GM19455 (cell line): Measurements from ENCODE around the gene SKAP1.
"Not testable (repeated sequence)": the region's sequence is repeated elsewhere in the genome, so short reads cannot be mapped to it uniquely, and the experiment has no call there.

Source experiments
- ATAC-seq: cut with Tn5 transposase; IDR thresholded peaks from one replicate; pipeline ENCODE4 v1.9.1; 2021; ENCODE audit not compliant: unreplicated experiment

Gene SKAP1

DNA sequence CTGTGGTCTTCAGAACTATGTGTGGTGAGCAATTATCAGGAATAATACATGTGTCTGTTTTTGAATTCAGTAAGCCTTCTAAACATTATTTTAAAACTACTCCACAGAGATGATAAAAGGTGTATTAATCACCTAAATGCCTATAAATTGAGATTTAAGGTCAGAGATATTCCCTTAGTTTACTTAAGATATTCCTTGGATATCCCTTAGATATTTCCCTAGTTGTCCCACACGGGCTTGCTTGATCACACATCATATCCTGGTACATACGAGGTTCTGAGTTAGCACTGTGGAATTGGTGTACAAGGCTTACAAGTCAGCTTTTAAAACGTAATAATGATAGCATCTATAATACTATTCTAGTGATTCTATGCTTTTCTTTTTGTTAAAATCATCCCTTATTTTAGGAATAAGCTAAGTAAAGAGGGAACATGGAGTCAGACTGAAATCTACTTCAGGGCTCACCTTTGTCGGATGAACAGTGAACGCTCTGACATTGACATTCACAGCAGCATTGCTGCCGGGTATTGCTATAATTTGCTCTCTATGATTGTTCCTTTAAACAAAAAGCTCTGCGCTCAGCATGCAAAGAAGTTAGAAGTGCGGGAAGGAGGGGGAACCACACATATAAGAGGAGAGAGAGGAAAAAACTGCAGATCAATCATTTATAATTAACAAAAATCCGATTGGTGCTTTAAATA, 136.5 kb downstream of the SKAP1 start:
- ATAC-seq = no peak

DNA sequence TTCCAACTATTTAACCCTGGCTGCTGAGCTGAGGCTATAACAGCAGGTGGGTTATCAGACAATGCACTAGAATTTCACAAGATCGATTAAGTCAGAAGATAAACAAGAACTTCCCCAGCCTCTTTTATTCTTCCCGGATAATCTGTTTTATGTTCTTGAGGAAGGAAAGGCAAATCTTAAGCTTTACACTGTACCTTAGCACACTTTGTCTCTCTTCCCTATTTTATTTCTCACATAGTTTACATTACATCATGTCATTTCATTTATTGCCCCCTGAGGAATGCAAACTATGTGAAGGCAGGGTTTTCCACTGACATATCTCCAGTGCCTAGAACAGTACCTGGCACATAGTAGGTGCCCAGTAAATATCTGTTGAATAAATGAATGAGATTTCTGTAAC, 139.6 kb downstream of the SKAP1 start:
- no peak for ATAC-seq

DNA sequence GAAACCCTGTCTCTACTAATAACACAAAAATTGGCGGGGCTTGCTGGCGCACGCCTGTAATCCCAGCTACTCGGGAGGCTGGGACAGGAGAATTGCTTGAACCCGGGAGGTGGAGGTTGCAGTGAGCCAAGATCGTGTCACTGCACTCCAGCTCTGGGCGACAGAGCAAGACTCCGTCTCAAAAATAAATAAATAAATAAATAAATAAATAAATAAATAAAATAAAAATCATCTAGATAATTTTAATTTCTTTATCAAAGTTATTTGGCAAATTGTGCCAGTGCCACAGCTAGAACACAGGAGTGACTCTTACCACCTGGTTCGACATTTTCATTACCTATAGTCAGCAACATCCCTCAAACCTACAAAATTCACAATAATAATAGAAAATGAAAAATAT, 143.1 kb downstream of the SKAP1 start:
- not testable (repeated sequence) for ATAC-seq

DNA sequence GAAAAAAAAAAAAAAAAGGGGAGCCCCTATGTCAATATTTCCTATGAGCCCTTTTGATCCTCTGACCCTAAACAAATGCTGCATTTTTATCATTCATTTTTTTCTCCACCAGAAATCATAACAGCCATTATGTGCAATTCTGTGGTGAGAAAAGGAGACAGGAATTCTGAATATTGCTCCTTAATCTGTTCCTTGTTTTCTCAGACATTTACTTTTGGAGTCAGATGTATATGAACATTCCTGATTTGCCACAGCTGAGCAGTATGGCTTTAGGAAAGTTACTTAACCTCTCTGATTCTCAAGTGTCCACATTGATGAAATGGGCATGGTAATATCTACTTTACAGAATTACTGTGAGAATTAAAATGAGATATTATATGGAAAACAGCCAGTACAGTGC, 144.4 kb downstream of the SKAP1 start:
- no peak for ATAC-seq

DNA sequence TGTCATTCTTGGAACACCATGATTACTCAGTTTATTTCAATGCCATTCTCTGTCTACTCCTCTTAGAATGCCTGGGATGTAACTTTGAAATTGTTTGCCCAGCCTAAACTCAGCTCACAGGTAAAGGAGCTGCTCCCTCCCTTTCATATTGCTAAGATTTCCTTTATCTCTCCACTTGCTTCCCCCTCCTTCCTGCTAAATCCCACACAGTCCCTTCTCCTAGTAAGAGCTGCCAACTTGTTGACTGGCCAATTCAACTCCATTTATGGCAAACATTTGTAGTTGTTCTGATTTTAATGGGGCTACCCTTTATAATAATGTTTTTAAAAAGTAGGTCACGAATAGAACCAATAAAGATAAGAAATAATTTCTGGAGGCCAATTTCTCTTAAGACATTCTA, 146.1 kb downstream of the SKAP1 start:
- ATAC-seq = no peak

DNA sequence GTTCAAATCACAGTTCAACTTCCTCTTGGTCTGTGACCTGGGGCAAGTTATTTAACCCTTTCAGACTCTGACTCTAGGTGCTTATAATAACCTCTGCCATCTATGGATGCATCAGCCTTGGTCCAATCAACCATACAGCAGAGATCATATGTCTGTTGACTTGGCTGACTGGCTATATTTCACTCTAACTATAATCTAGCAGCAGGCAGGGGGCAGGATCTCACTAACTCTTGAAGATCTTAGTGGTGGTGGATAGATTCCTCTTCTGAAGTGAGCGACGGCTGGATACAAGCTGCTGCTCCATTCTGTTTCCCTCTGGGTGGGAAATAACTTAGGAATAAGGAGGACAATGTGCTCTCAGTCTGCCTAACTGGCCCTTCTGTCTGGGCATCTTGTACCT, 146.6 kb downstream of the SKAP1 start:
- no peak for ATAC-seq

- no peak for ATAC-seq
Observed at GRCh38 chr17:48282303-48282702, 147.7 kb downstream of the SKAP1 start.

DNA sequence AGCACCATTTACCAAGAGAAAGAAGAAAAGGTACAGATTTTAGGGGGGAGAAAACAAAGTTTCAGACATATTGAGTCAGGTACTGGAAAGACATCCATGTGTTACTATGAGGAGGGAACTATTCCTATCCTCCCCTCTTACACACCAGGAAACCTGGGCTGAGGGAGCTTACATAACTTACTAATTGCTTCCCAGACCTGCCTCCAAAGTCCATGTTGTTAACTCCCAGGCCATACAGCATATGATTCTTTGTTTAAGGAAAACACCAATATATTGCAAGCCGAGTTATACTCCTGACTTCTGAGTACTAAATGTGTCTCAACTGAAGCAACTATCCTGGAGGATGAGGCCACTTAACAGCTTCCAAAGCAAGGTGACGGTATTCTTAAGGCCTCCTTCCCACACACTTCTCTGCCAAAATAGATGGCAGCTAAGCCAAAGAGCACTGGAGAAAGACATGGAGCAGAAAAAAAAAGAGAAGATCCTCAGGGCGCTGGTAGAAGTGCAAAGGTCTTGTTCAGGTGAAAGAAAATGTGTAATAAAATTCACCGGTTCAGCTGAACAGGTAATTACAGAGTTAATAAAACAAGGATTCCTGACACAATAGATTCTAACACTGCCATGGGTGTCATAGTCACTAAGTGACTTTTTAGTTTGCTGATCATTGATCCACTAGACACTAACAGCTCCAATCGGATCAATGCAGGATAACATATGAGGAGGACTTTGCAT, 151.1 kb downstream of the SKAP1 start:
- no peak for ATAC-seq

DNA sequence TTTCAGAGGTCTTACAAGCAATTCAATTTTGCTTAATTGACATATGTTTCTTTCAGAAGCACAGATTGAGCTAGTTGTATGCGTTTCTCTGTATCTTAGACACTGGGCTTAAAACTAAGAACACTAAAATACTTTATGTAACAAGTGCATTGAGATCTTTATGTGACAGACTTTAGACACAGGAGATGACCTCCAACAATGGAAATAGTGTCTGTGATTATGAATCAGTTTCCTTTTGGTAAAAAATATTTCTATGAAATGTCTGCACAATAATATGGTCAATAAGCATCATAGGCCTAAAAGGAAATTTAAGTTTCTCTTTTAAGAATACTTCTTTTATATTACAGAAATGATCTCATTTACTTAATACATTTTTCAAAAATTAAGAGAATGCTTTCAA, 153.2 kb downstream of the SKAP1 start:
- ATAC-seq = no peak

GRCh38 chr17:48270899-48271298, 159.1 kb downstream of the SKAP1 start:
- ATAC-seq = no peak

DNA sequence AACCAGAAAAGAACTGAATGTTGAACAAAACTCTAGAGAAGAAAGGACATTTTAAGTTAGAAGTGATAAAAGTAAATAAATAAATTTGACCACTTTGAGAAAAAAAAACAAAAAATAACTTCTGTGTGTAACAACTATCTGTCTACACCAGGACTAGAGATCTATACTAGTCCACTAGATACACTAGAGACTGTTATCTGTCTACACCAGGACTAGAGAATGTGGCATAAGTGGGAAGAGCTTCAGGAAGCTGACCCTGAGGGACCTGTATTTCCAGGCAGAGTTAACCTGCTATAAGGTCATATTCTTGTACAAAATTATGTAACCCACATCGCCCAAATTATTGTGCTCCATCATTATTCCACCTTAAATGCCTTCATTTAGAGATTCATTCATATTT, 160.8 kb downstream of the SKAP1 start:
- no peak for ATAC-seq

GRCh38 chr17:48263731-48264035, 166.3 kb downstream of the SKAP1 start:
- ATAC-seq = no peak

GRCh38 chr17:48262982-48263730, 166.9 kb downstream of the SKAP1 start:
- ATAC-seq = no peak

GRCh38 chr17:48261297-48261880, 168.6 kb downstream of the SKAP1 start:
- no peak for ATAC-seq

GRCh38 chr17:48259694-48260291, 170.2 kb downstream of the SKAP1 start:
- ATAC-seq = no peak

GRCh38 chr17:48258331-48258730, 171.7 kb downstream of the SKAP1 start:
- ATAC-seq = no peak

- ATAC-seq = no peak
Observed at GRCh38 chr17:48255759-48256158, 174.3 kb downstream of the SKAP1 start.

DNA sequence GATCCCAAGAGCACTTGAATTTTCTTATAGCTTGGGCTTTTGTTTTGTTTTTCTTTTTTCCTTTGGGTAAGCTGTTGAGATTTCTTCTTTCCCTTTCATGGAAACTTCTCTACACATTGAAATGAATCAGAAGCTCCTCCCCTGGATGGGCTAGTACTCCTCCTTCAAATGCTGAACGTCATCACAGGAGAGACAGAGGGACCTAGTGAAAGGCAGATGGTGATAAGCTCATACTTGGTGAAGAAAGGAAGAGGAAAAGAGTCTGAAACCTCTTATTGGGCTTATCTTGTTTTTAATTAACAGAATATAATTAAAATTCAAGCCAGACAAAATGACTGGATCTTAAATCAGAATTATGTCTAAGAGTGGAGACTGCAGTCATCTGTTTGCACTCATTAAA, 175.1 kb downstream of the SKAP1 start:
- no peak for ATAC-seq

- no peak for ATAC-seq
Observed at GRCh38 chr17:48253975-48254374, 176.0 kb downstream of the SKAP1 start.

DNA sequence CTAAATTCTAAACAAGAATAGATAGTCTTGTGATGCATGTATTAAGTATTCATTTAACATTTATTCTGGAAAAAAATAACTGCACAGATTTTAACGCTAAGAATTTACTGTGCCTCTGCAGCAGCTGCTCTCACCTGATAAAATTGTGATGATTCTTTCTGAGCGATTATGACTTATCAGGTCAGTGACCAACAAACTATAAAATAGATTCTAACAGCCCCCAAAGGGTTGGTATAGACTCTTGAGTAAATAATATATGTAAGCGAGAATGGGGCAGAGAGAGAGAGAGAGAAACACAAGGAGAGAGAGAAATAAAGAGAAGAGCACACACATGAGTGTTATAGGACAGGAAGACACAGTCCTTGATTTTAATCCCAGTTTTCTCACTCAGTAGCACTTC, 178.1 kb downstream of the SKAP1 start:
- ATAC-seq = no peak

GRCh38 chr17:48250949-48251348, 179.1 kb downstream of the SKAP1 start:
- ATAC-seq = no peak
